Activated CD8-positive, alpha-beta T cell treated with anti-CD3 and anti-CD28 coated beads for 36 hours (primary cell): ENCODE results near the gene NUDT11. TPM values are rescaled to one million over a fixed set of nuclear protein-coding genes. Genes with fewer than 3 reads are reported as not detected.
"Not testable (repeated sequence)": the region's sequence is repeated elsewhere in the genome, so short reads cannot be mapped to it uniquely, and the experiment has no call there.

Experiments
- ATAC-seq: fragments of 200-7000 bp; cut with Tn5 transposase; one replicate; pipeline ENCODE4 v1.10.0; 2021; ENCODE audit warnings: mild to moderate bottlenecking, moderate library complexity
- CTCF ChIA-PET: fragments of 350-600 bp; sonication (Branson Sonifier 250); formaldehyde crosslinking; loops from one replicate; lab custom pipeline; 2021; ENCODE audit warnings: antibody characterized with exemption; lab: Charles Lee
- POLR2A ChIA-PET: fragments of 350-600 bp; sonication (Branson Sonifier 250); formaldehyde crosslinking; loops from one replicate; lab custom pipeline; 2021; ENCODE audit warnings: antibody characterized with exemption; lab: Charles Lee
- DNase-seq: peaks from one replicate; pipeline ENCODE4 v3.0.0-alpha.2; 2020
- H3K27ac Mint-ChIP-seq: one replicate; pipeline ENCODE4 v1.8.0; 2021; ENCODE audit warnings: mild to moderate bottlenecking, mixed read lengths
- H3K27me3 Mint-ChIP-seq: one replicate; pipeline ENCODE4 v1.8.0; 2021; ENCODE audit warnings: mixed read lengths
- H3K36me3 Mint-ChIP-seq: one replicate; pipeline ENCODE4 v1.8.0; 2021; ENCODE audit warnings: low read depth, mixed read lengths
- H3K4me1 Mint-ChIP-seq: one replicate; pipeline ENCODE4 v1.8.0; 2021; ENCODE audit warnings: low read depth, mixed read lengths
- H3K4me3 Mint-ChIP-seq: one replicate; pipeline ENCODE4 v1.8.0; 2021; ENCODE audit warnings: mild to moderate bottlenecking, moderate library complexity, mixed read lengths
- H3K9me3 Mint-ChIP-seq: one replicate; pipeline ENCODE4 v1.8.0; 2021; ENCODE audit warnings: mixed read lengths
- intact Hi-C: fragments of 100-400 bp; cut with micrococcal nuclease; formaldehyde crosslinking; loops from one replicate; pipeline ENCODE4 v1.10.0; 2022
- total RNA-seq, 2 experiments: library from RNA; stranded (reverse); gene quantifications; one replicate each; pipeline ENCODE4 v1.2.3, GENCODE V29; 2021
- TF ChIP-seq, protein P1 (sequence below): fragments of 200-600 bp; IDR thresholded peaks from one replicate; pipeline ENCODE4 v1.8.0; 2022; ENCODE audit warnings: antibody characterized with exemption, mild to moderate bottlenecking

Gene NUDT11
- total RNA-seq, result 1 to 10 TPM; 1.8 to 2.5 TPM

DNA sequence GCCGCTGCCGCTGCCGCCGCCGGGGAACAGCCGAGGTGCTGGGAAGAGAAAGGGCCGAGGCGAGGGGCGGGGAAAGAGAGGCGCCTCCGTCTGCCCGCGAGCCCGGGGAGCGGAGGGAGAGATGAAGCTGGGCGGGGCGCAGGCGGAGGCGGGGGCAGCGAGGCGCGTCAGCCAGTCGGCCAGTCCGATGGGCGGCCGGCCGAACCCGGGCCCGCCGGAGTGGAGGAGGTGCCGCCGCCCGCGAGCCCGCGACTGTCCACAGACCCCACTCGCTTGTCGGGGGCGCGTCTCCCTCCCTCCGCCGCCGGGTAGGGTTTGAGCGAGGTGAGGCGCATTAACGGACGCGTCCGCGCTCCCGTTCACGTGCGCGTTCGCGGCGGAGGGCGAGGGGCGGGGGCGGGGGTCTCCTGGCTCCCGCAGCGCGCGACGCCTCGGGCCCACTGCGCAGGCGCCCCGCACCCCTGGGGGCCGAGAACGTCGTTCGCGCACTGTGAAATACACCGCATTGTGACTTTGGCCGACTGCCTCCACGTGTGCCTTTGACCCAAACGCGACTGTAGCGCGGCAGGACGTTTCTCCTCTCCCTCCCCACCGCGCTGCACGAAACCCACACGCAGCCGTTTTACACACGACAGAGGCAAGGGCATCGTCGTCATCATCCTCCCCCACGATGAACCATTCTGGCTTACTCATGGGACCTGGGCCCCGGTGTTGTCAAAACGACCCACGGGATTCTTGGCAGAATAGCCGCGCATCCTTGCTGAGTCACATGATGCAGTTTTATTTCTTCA, at the start of gene NUDT11:
Gene NUDT11 (minus strand): TSS at position 92 of the 791 bp plus-strand sequence. CDS start 148 bp downstream, outside the sequence.
- no peaks in the 10 kb centered on the region for H3K36me3 Mint-ChIP-seq
- H3K27me3 Mint-ChIP-seq, result peaks cover 21% of the 10 kb centered on the region
- peak within 1 kb of the TSS; percentile 73 for H3K27ac Mint-ChIP-seq
- TF ChIP-seq, protein P1, sequence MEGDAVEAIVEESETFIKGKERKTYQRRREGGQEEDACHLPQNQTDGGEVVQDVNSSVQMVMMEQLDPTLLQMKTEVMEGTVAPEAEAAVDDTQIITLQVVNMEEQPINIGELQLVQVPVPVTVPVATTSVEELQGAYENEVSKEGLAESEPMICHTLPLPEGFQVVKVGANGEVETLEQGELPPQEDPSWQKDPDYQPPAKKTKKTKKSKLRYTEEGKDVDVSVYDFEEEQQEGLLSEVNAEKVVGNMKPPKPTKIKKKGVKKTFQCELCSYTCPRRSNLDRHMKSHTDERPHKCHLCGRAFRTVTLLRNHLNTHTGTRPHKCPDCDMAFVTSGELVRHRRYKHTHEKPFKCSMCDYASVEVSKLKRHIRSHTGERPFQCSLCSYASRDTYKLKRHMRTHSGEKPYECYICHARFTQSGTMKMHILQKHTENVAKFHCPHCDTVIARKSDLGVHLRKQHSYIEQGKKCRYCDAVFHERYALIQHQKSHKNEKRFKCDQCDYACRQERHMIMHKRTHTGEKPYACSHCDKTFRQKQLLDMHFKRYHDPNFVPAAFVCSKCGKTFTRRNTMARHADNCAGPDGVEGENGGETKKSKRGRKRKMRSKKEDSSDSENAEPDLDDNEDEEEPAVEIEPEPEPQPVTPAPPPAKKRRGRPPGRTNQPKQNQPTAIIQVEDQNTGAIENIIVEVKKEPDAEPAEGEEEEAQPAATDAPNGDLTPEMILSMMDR, result no peak
- peaks cover 1% of the 10 kb centered on the region for H3K9me3 Mint-ChIP-seq
- ChIA-PET CTCF (no interaction called here), POLR2A (no interaction called here)
- intact Hi-C loops, result no loop called here
- peak within 1 kb of the TSS; percentile 74 for H3K4me3 Mint-ChIP-seq
- DNase-seq, result peak; percentile 67
- H3K4me1 Mint-ChIP-seq, result peaks cover 15% of the 10 kb centered on the region
- peak; percentile 80 for ATAC-seq

DNA sequence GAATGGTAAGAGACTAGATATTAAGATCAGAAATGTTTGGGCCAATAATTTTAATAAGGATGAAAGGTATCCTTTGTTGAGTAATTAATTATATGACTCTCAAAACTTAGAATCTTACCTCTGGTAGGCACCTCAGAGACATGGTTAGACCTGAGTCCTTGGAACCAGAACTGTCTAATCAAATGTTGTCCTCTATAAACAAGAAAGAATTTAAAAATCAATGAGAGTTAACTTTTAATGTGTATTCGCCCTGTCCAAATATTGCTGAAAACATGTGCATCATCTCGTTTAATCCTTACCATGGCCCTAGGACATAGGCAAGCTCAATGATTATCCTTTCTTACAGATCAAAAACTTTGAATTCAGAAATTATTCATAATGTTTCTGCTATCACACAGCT, 24.0 kb upstream of the NUDT11 start:
- Mint-ChIP-seq H3K27ac (no peak overlapping the region), H3K9me3 (no peaks in the 10 kb centered on the region), H3K4me1 (no peaks in the 10 kb centered on the region), H3K4me3 (no peak overlapping the region), H3K36me3 (no peaks in the 10 kb centered on the region), H3K27me3 (peaks cover 1% of the 10 kb centered on the region)
- DNase-seq (no peak), ATAC-seq (no peak)
- TF ChIP-seq, protein P1, result no peak
- intact Hi-C loops, result no loop called here
- POLR2A ChIA-PET, result no interaction called here
- CTCF ChIA-PET, result no interaction called here

DNA sequence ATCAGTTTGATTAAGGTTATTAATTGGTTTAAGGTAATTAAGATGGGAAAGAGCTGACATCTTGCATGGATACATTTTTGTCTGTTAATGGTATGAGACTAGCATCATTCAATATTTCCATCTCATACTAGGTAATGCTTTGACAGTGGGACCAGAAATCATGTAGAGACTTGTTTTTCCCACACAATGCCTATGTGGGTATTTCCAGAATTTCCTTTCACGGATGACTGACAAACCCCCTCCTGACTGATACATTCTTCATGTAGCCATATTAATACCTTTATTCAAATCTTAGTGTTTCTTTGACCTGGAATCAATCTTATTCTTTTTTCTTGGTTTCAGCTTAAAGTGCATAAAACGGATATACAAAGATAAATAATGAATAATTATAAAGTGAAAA, 22.7 kb upstream of the NUDT11 start:
- H3K9me3 Mint-ChIP-seq, POLR2A ChIA-PET, H3K27ac Mint-ChIP-seq, H3K36me3 Mint-ChIP-seq, H3K4me3 Mint-ChIP-seq, ATAC-seq, H3K4me1 Mint-ChIP-seq, intact Hi-C loops, DNase-seq, H3K27me3 Mint-ChIP-seq, CTCF ChIA-PET: not testable (repeated sequence)

DNA sequence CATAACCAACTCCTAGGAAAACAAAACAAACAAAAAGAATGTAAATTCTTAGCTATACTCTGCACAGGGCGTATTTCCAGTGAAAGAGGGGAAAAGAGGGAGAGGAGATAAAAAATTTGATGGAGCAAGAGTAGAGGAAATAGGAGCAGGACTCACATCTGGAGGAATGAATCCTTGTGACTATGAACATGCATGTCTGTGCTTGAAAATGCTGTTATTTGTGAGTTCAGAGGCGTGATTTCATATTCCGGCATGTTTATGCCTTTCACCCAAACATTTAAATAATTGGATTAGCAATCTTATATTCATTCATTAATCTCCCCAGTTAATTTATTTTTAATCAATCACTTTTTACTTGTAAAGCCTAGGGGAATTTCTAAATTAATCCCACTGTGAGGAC, 11.2 kb upstream of the NUDT11 start:
- TF ChIP-seq, protein P1, result no peak
- Mint-ChIP-seq H3K36me3 (no peaks in the 10 kb centered on the region), H3K27me3 (no peaks in the 10 kb centered on the region), H3K27ac (no peak overlapping the region), H3K4me1 (no peaks in the 10 kb centered on the region), H3K9me3 (no peaks in the 10 kb centered on the region), H3K4me3 (no peak overlapping the region)
- intact Hi-C loops, result no loop called here
- POLR2A ChIA-PET, result no interaction called here
- ATAC-seq, result no peak
- CTCF ChIA-PET, result no interaction called here
- DNase-seq, result no peak

DNA sequence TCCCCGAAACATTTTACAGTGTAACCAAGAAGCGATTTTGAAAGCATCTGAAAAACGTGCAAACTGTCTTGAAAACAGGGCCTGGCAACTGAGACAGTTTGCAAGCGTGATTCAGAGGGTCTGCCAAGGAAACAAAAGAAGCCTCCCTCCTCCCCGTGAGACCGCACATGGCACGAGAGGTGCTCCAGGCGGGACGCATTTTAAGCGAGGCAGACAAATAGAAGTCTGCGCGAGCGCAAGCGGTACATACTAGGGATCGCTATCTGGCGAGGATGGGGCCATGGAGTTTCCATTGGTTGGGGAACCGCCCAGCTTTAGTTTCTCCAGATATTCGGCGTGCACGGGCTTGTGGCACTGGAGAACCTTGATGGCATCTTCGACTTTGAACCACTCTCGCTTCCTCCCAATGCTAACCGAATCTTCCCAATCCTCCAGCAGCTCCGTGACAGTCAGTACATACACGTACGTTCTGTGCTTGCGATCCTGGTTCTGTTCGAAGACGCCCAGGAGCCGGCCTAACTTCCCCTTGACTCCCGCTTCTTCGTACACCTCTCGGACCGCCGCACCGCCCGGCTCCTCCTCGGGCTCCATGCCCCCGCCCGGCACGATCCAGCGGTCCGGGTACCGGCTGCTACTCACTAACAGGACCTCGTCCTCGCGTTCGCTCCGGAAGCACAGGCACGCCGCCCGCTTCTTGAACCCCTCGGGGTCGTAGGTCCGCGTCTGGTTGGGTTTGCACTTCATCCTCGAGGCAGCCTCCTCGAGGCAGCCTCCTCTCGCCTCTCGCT, 497 bp downstream of the NUDT11 start:
- peaks cover 21% of the 10 kb centered on the region for H3K27me3 Mint-ChIP-seq
- H3K4me3 Mint-ChIP-seq, result peak overlapping the region; percentile 74
- DNase-seq, result peak; percentile 33
- CTCF ChIA-PET, intact Hi-C loops, H3K36me3 Mint-ChIP-seq, POLR2A ChIA-PET, H3K9me3 Mint-ChIP-seq: not testable (repeated sequence)
- ATAC-seq, result peak; percentile 43
- H3K27ac Mint-ChIP-seq, result peak overlapping the region; percentile 73
- peaks cover 15% of the 10 kb centered on the region for H3K4me1 Mint-ChIP-seq

DNA sequence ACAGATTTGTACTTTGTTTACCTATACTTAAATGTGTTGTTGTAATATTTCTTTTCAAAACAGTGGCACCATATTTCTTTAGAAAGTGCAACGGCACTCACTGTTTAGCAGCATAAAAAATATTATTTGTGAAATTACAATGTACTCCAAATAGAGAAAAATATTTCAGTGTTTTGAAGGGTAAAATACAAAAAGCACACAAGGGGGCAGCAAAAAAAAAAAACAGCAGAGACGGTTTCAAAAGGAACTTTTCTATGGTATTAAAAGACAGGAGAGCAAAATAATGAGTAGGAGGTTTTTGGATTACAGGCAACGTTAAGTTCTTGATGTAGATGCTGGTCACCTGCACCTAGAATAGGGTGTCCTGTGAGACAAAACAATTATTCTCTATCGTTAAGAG, 2.0 kb downstream of the NUDT11 start:
- intact Hi-C loops, result no loop called here
- H3K4me3 Mint-ChIP-seq, result peak overlapping the region; percentile 74

More for the DNA sequence above, 2.0 kb downstream of the NUDT11 start:
- no peak overlapping the region for H3K27ac Mint-ChIP-seq
- peaks cover 1% of the 10 kb centered on the region for H3K9me3 Mint-ChIP-seq
- POLR2A ChIA-PET, result no interaction called here
- H3K36me3 Mint-ChIP-seq, result no peaks in the 10 kb centered on the region
- TF ChIP-seq, protein P1, result peak; percentile 21
- H3K27me3 Mint-ChIP-seq, result peaks cover 20% of the 10 kb centered on the region
- no peak for ATAC-seq
- H3K4me1 Mint-ChIP-seq, result peaks cover 15% of the 10 kb centered on the region
- CTCF ChIA-PET, result interaction anchor here (0.6 kb wide), 1 partner anchor 330 kb away, joined by 3 read pairs; no protein-coding TSS in a partner anchor
- no peak for DNase-seq
